Measurements from ENCODE around the gene PPP2R5C.

The PPP2R5C gene

DNA sequence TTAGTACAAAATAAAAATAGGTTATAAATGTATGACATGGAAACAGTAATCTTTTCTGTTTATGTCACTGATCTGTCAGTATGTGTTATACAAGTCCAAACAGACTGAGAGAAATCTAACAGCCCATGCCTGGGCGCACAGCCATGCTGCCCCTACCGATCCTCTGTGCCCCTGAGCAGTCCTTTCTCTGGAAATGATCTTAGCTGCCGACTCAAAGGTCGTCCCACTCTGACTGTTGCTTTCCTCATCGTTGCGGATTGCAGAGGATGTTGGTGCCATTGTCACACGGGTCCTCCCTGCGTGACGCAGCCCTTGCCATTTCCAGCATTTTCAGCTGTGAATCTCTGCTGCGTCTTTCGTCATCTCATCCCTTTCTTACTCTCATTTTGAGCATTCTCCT is 119.9 kb downstream of the PPP2R5C start:
- no peaks in the 10 kb centered on the region for H3K27me3 ChIP-seq (ENCODE audit: insufficient read depth, low read length)
- no peak overlapping the region for H2AFZ ChIP-seq (ENCODE audit: low read depth, low read length)
- peaks cover 60% of the 10 kb centered on the region for H3K36me3 ChIP-seq (ENCODE audit: insufficient read depth, low read length)
- H3K4me1 ChIP-seq (ENCODE audit: insufficient read depth, low read length) = no peaks in the 10 kb centered on the region
- H3K4me3 ChIP-seq (ENCODE audit: low read length) = no peak overlapping the region
- peaks cover 11% of the 10 kb centered on the region for H3K9me3 ChIP-seq (ENCODE audit: low read length)

- Histone ChIP-seq H3K4me3 (ENCODE audit: low read length) (no peak overlapping the region), H3K36me3 (ENCODE audit: insufficient read depth, low read length) (peaks cover 65% of the 10 kb centered on the region)
Measured at GRCh38 chr14:101882141-101882935, 120.8 kb downstream of the PPP2R5C start.

GRCh38 chr14:101884089-101884933 is 122.8 kb downstream of the PPP2R5C start:
- no peaks in the 10 kb centered on the region for H3K4me1 ChIP-seq (ENCODE audit: insufficient read depth, low read length)
- peaks cover 68% of the 10 kb centered on the region for H3K36me3 ChIP-seq (ENCODE audit: insufficient read depth, low read length)
- H2AFZ ChIP-seq (ENCODE audit: low read depth, low read length) = no peak overlapping the region
- H3K4me3 ChIP-seq (ENCODE audit: low read length) = no peak overlapping the region
- H3K27me3 ChIP-seq (ENCODE audit: insufficient read depth, low read length) = no peaks in the 10 kb centered on the region
- peaks cover 11% of the 10 kb centered on the region for H3K9me3 ChIP-seq (ENCODE audit: low read length)

More at GRCh38 chr14:101882141-101882935, 120.8 kb downstream of the PPP2R5C start:
- Histone ChIP-seq H3K9me3 (ENCODE audit: low read length) (peaks cover 11% of the 10 kb centered on the region), H3K4me1 (ENCODE audit: insufficient read depth, low read length) (no peaks in the 10 kb centered on the region), H2AFZ (ENCODE audit: low read depth, low read length) (no peak overlapping the region), H3K27me3 (ENCODE audit: insufficient read depth, low read length) (no peaks in the 10 kb centered on the region)

- no peaks in the 10 kb centered on the region for H3K4me1 ChIP-seq (ENCODE audit: insufficient read depth, low read length)
- no peaks in the 10 kb centered on the region for H3K27me3 ChIP-seq (ENCODE audit: insufficient read depth, low read length)
- H2AFZ ChIP-seq (ENCODE audit: low read depth, low read length) = no peak overlapping the region
- H3K36me3 ChIP-seq (ENCODE audit: insufficient read depth, low read length) = peaks cover 71% of the 10 kb centered on the region
- H3K4me3 ChIP-seq (ENCODE audit: low read length) = no peak overlapping the region
- peaks cover 11% of the 10 kb centered on the region for H3K9me3 ChIP-seq (ENCODE audit: low read length)
Measured at GRCh38 chr14:101884934-101885576, 123.5 kb downstream of the PPP2R5C start.

GRCh38 chr14:101887219-101887618 is 125.7 kb downstream of the PPP2R5C start:
- no peak overlapping the region for H3K4me3 ChIP-seq (ENCODE audit: low read length)
- no peaks in the 10 kb centered on the region for H3K4me1 ChIP-seq (ENCODE audit: insufficient read depth, low read length)
- no peak overlapping the region for H2AFZ ChIP-seq (ENCODE audit: low read depth, low read length)
- no peaks in the 10 kb centered on the region for H3K27me3 ChIP-seq (ENCODE audit: insufficient read depth, low read length)
- H3K36me3 ChIP-seq (ENCODE audit: insufficient read depth, low read length) = peaks cover 82% of the 10 kb centered on the region
- peaks cover 11% of the 10 kb centered on the region for H3K9me3 ChIP-seq (ENCODE audit: low read length)

GRCh38 chr14:101888182-101888581 is 126.7 kb downstream of the PPP2R5C start:
- Histone ChIP-seq H3K4me3 (ENCODE audit: low read length) (no peak overlapping the region), H3K9me3 (ENCODE audit: low read length) (peaks cover 11% of the 10 kb centered on the region), H3K36me3 (ENCODE audit: insufficient read depth, low read length) (peaks cover 81% of the 10 kb centered on the region), H2AFZ (ENCODE audit: low read depth, low read length) (no peak overlapping the region), H3K4me1 (ENCODE audit: insufficient read depth, low read length) (no peaks in the 10 kb centered on the region), H3K27me3 (ENCODE audit: insufficient read depth, low read length) (no peaks in the 10 kb centered on the region)

GRCh38 chr14:101889366-101889765 is 127.9 kb downstream of the PPP2R5C start:
- Histone ChIP-seq H2AFZ (ENCODE audit: low read depth, low read length) (no peak overlapping the region), H3K4me1 (ENCODE audit: insufficient read depth, low read length) (no peaks in the 10 kb centered on the region), H3K36me3 (ENCODE audit: insufficient read depth, low read length) (peaks cover 79% of the 10 kb centered on the region), H3K9me3 (ENCODE audit: low read length) (peaks cover 9% of the 10 kb centered on the region), H3K27me3 (ENCODE audit: insufficient read depth, low read length) (no peaks in the 10 kb centered on the region), H3K4me3 (ENCODE audit: low read length) (no peak overlapping the region)

DNA sequence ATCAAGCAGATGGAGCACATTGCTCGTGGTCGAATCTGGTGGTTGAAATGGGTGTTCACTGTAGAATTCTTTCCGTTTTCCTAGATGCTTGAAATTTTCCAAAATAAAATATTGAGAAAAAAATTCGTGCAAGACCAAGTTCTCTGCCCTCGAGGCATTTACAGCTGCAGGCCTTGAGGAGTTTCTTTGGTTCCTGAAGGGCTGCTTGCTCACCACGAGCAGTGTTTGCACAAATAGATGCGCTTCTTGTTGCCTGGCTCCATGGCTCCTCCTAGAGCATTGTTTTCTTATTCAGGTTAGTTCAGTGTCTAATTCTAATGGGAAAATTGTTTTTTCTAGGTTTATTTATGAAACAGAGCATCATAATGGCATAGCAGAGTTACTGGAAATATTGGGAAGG is 128.4 kb downstream of the PPP2R5C start:
- no peaks in the 10 kb centered on the region for H3K4me1 ChIP-seq (ENCODE audit: insufficient read depth, low read length)
- no peak overlapping the region for H3K4me3 ChIP-seq (ENCODE audit: low read length)
- no peak overlapping the region for H2AFZ ChIP-seq (ENCODE audit: low read depth, low read length)
- H3K27me3 ChIP-seq (ENCODE audit: insufficient read depth, low read length) = no peaks in the 10 kb centered on the region
- H3K36me3 ChIP-seq (ENCODE audit: insufficient read depth, low read length) = peaks cover 79% of the 10 kb centered on the region
- peaks cover 6% of the 10 kb centered on the region for H3K9me3 ChIP-seq (ENCODE audit: low read length)

DNA sequence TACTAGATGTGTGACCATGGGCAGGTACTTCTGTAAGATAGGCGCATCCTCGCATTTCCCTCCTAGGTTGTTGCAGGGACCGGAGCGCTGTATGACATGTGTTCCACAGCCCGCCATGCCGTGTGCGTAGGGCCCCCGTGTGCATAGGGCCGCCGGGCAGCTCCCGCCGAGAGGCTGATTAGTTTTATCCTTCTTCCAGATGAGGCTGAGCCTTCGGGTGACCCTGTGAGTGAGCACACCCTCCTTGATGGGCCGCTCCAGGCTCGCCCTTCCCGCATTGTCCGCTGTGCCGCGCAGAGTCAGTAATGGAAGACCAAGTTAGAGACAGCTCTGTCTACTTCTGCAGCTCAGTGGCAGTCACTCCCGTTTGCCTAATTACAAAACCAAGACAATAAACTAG is 130.0 kb downstream of the PPP2R5C start:
- H2AFZ ChIP-seq (ENCODE audit: low read depth, low read length) = no peak overlapping the region
- H3K36me3 ChIP-seq (ENCODE audit: insufficient read depth, low read length) = peaks cover 81% of the 10 kb centered on the region
- H3K9me3 ChIP-seq (ENCODE audit: low read length) = no peaks in the 10 kb centered on the region
- no peak overlapping the region for H3K4me3 ChIP-seq (ENCODE audit: low read length)
- no peaks in the 10 kb centered on the region for H3K4me1 ChIP-seq (ENCODE audit: insufficient read depth, low read length)
- no peaks in the 10 kb centered on the region for H3K27me3 ChIP-seq (ENCODE audit: insufficient read depth, low read length)

GRCh38 chr14:101893759-101894158 is 132.2 kb downstream of the PPP2R5C start:
- Histone ChIP-seq H3K4me3 (ENCODE audit: low read length) (no peak overlapping the region), H3K4me1 (ENCODE audit: insufficient read depth, low read length) (no peaks in the 10 kb centered on the region), H3K27me3 (ENCODE audit: insufficient read depth, low read length) (no peaks in the 10 kb centered on the region), H3K36me3 (ENCODE audit: insufficient read depth, low read length) (peaks cover 86% of the 10 kb centered on the region), H3K9me3 (ENCODE audit: low read length) (no peaks in the 10 kb centered on the region), H2AFZ (ENCODE audit: low read depth, low read length) (no peak overlapping the region)

- peaks cover 83% of the 10 kb centered on the region for H3K36me3 ChIP-seq (ENCODE audit: insufficient read depth, low read length)
- H3K27me3 ChIP-seq (ENCODE audit: insufficient read depth, low read length) = no peaks in the 10 kb centered on the region
- H3K4me1 ChIP-seq (ENCODE audit: insufficient read depth, low read length) = no peaks in the 10 kb centered on the region
- H3K4me3 ChIP-seq (ENCODE audit: low read length) = no peak overlapping the region
- no peak overlapping the region for H2AFZ ChIP-seq (ENCODE audit: low read depth, low read length)
- no peaks in the 10 kb centered on the region for H3K9me3 ChIP-seq (ENCODE audit: low read length)
Measured at GRCh38 chr14:101894365-101895081, 133.0 kb downstream of the PPP2R5C start.

DNA sequence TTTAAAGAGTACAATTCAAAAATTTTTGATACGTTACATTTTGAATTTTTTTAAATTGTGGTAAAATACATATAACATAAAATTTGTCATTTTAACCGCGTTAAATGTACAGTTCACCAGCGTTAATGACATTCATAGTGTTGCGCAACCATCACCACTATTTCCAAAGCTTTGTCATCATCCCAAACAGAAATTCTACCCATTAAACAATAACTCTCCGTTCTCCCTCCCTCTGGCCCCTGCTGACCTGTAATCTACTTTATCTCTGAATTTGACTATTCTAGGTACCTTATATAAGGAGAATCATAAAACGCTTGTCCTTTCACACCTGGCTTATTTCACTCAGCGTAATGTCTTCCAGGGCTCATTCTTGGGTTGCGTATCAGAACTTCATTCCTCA is 133.7 kb downstream of the PPP2R5C start:
- Histone ChIP-seq H2AFZ (ENCODE audit: low read depth, low read length) (no peak overlapping the region), H3K4me1 (ENCODE audit: insufficient read depth, low read length) (no peaks in the 10 kb centered on the region), H3K36me3 (ENCODE audit: insufficient read depth, low read length) (peaks cover 81% of the 10 kb centered on the region), H3K4me3 (ENCODE audit: low read length) (no peak overlapping the region), H3K9me3 (ENCODE audit: low read length) (no peaks in the 10 kb centered on the region), H3K27me3 (ENCODE audit: insufficient read depth, low read length) (no peaks in the 10 kb centered on the region)
